Keratinocyte (primary cell): Measurements from ENCODE around the gene EGFL7. TPM values are rescaled to one million over a fixed set of nuclear protein-coding genes. Genes with fewer than 3 reads are reported as not detected.

ENCODE experiments used
- DNase-seq: peaks from one replicate; pipeline ENCODE4 v3.0.0-alpha.2; 2011; ENCODE audit warnings: low read depth, missing footprints, low spot score
- FAIRE-seq: peaks from 2 replicates; lab custom pipeline; 2011; peaks lifted over from hg19 to GRCh38; lab: Jason Lieb, UNC
- H2AFZ ChIP-seq: 2 replicates; pipeline ENCODE4 v1.6.0; 2012; ENCODE audit warnings: low read length, control low read depth, inconsistent platforms; ENCODE audit not compliant: control insufficient read depth
- H3K27ac ChIP-seq: 2 replicates; pipeline ENCODE4 v1.5.1; 2011; ENCODE audit warnings: low read length; ENCODE audit not compliant: control insufficient read depth, insufficient read depth
- H3K27me3 ChIP-seq: 3 replicates; pipeline ENCODE4 v1.6.0; 2011; ENCODE audit warnings: low read length; ENCODE audit not compliant: control insufficient read depth, insufficient read depth; ENCODE audit errors: extremely low read depth
- H3K36me3 ChIP-seq, 2 experiments: 2 replicates in 1 of 2; 3 replicates in 1 of 2; pipeline ENCODE4 v1.5.1; 2011; ENCODE audit warnings: low read length in 2 of 2, mild to moderate bottlenecking in 1 of 2; ENCODE audit not compliant: control insufficient read depth in 2 of 2, insufficient read depth in 2 of 2; ENCODE audit errors: extremely low read depth in 1 of 2
- H3K4me1 ChIP-seq: 3 replicates; pipeline ENCODE4 v1.5.1; 2011; ENCODE audit warnings: low read length; ENCODE audit not compliant: control insufficient read depth, insufficient read depth; ENCODE audit errors: extremely low read depth
- H3K4me2 ChIP-seq: 3 replicates; pipeline ENCODE4 v1.6.0; 2011; ENCODE audit warnings: low read depth, low read length; ENCODE audit not compliant: control insufficient read depth, insufficient read depth; ENCODE audit errors: extremely low read depth
- H3K4me3 ChIP-seq, 3 experiments: fragments of 200-600 bp in 1 of 3; sonication (generic) in 1 of 3; 2 replicates in 2 of 3; 3 replicates in 1 of 3; pipeline ENCODE4 v1.5.1; 2011 to 2016; ENCODE audit warnings: low read length in 3 of 3, mild to moderate bottlenecking in 3 of 3, control low read depth in 2 of 3, inconsistent platforms in 1 of 3, low read depth in 1 of 3, mixed read lengths in 1 of 3, mixed run types in 1 of 3, moderate library complexity in 1 of 3; ENCODE audit not compliant: control insufficient read depth in 2 of 3, insufficient read depth in 2 of 3; ENCODE audit errors: extremely low read depth in 1 of 3
- H3K79me2 ChIP-seq: 2 replicates; pipeline ENCODE4 v1.6.0; 2012; ENCODE audit warnings: low read length; ENCODE audit not compliant: control insufficient read depth, insufficient read depth
- H3K9ac ChIP-seq: 3 replicates; pipeline ENCODE4 v1.6.0; 2011; ENCODE audit warnings: low read length; ENCODE audit not compliant: control insufficient read depth, insufficient read depth; ENCODE audit errors: extremely low read depth
- H3K9me1 ChIP-seq: 3 replicates; pipeline ENCODE4 v1.6.0; 2011; ENCODE audit warnings: low read length; ENCODE audit not compliant: control insufficient read depth, insufficient read depth; ENCODE audit errors: extremely low read depth
- H3K9me3 ChIP-seq: 2 replicates; pipeline ENCODE4 v1.5.1; 2012; ENCODE audit warnings: low read depth, low read length; ENCODE audit not compliant: control insufficient read depth
- H4K20me1 ChIP-seq: 3 replicates; pipeline ENCODE4 v1.6.0; 2011; ENCODE audit warnings: low read length; ENCODE audit not compliant: control insufficient read depth, insufficient read depth; ENCODE audit errors: extremely low read depth
- EZH2 ChIP-seq: IDR thresholded peaks from one replicate; pipeline ENCODE4 v1.6.1; 2012; ENCODE audit warnings: inconsistent platforms, mild to moderate bottlenecking, low read length, moderate library complexity
- dilution Hi-C: fragments of 300-500 bp; cut with MboI; formaldehyde crosslinking; loops from one replicate; pipeline ENCODE4 v1.7.0; 2020; ENCODE audit warnings: low sequenced_read_pairs; ENCODE audit not compliant: extremely low pct_ligation_motif_present
- polyA plus RNA-seq, 5 experiments: library from polyadenylated mRNA; depleted of rRNA in 3 of 5; stranded (reverse) in 3 of 5; stranded (forward) in 1 of 5; unstranded in 1 of 5; fragments of >200 nt; gene quantifications; 1 replicate in 1 of 5; 2 replicates in 3 of 5; 3 replicates in 1 of 5; pipeline versions ENCODE4 v1.2.1 to v1.2.3, GENCODE V29; 2011 to 2012; ENCODE audit warnings: missing spikeins in 2 of 5, low read depth in 1 of 5, low replicate concordance in 1 of 5
- TF ChIP-seq, protein P1 (sequence below), 3 experiments: IDR thresholded peaks in 1 of 3; conservative IDR thresholded peaks in 1 of 3; optimal IDR thresholded peaks in 1 of 3; 2 replicates in 2 of 3; 3 replicates in 1 of 3; pipeline versions ENCODE3 to v1.5.1; 2011; ENCODE audit warnings: low read length in 3 of 3, mild to moderate bottlenecking in 3 of 3, moderate library complexity in 2 of 3, control low read depth in 1 of 3, inconsistent platforms in 1 of 3; ENCODE audit not compliant: insufficient read depth in 2 of 3; ENCODE audit errors: extremely low read depth in 1 of 3

The EGFL7 gene
- polyA plus RNA-seq, 1 donor (not counting 4 experiments of a cell fraction or from before 2014, with no cell fraction given): 4.2 TPM

DNA sequence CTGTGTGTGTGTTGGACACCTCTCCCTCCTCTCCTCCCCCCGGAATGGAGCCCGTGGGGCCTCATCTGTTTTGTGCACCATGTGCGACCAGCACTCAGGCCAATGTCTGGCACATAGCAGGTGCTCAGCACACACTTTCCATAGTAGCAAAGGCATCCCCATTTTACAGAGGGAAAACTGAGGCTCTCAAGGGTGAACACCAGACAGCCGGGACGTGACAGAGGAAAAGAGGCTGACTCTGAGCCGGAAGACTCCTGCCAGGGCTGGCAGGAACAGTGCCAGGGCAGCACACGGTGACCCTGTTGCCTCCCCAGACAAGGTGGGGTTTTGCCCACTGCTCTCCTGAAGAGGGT, 26.4 kb downstream of the EGFL7 start:
- H3K9ac ChIP-seq: no peak overlapping the region
- no peak for DNase-seq
- peaks cover 11% of the 10 kb centered on the region for H3K79me2 ChIP-seq
- no peak overlapping the region for H3K4me3 ChIP-seq
- no peaks in the 10 kb centered on the region for H3K27me3 ChIP-seq
- peaks cover 2% of the 10 kb centered on the region for H4K20me1 ChIP-seq
- no peak overlapping the region for H3K27ac ChIP-seq
- no peak for FAIRE-seq
- H3K36me3 ChIP-seq: no peaks in the 10 kb centered on the region
- no peak overlapping the region for H3K4me2 ChIP-seq
- H3K9me3 ChIP-seq: no peaks in the 10 kb centered on the region
- no peaks in the 10 kb centered on the region for H3K9me1 ChIP-seq
- H3K4me1 ChIP-seq: peaks cover 23% of the 10 kb centered on the region
- no peak for TF ChIP-seq EZH2
- dilution Hi-C loops: no loop called here
- H2AFZ ChIP-seq: no peak overlapping the region

DNA sequence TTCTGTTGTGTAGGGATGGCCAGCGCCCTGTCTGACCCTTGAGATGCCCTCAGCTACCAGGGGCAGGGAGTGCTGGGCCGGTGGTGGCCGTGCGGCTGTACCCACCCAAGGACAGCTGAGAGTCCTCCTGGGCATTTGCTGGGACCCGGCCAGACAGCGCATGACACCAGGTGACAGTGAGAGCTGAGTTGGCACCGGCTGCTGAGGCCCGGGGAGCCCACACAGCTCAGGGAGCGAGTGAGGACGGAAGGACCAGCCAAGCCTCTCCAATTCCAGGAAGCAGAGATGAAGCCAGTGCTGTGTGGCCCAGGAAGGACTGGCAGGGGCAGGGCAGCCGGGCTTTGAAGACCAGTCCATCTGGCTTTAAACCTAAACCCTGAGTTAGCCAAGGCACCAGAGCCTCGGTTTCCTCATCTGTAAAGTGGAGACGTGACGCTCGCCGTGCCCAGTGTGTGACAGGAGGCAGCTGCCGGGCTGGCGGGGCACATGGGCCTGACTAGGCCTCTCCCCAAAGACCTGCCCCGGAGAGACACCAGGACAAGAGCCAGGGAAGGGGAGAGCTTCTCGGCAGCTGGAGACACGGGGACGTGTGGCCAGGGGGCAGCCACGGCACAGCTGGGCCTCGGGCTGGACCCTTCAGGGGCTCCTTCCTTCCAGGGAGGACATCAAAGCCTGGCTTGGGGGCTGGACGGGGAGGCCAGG, 27.5 kb downstream of the EGFL7 start:
- H3K79me2 ChIP-seq: peaks cover 1% of the 10 kb centered on the region
- H3K9me3 ChIP-seq: no peaks in the 10 kb centered on the region
- peaks cover 2% of the 10 kb centered on the region for H4K20me1 ChIP-seq
- no peaks in the 10 kb centered on the region for H3K9me1 ChIP-seq
- no peak overlapping the region for H3K27ac ChIP-seq
- peaks cover 7% of the 10 kb centered on the region for H3K27me3 ChIP-seq
- H3K9ac ChIP-seq: no peak overlapping the region
- dilution Hi-C loops: no loop called here
- no peak overlapping the region for H3K4me3 ChIP-seq
- DNase-seq (no peak), FAIRE-seq (no peak)
- TF ChIP-seq EZH2: no peak
- TF ChIP-seq, protein P1, sequence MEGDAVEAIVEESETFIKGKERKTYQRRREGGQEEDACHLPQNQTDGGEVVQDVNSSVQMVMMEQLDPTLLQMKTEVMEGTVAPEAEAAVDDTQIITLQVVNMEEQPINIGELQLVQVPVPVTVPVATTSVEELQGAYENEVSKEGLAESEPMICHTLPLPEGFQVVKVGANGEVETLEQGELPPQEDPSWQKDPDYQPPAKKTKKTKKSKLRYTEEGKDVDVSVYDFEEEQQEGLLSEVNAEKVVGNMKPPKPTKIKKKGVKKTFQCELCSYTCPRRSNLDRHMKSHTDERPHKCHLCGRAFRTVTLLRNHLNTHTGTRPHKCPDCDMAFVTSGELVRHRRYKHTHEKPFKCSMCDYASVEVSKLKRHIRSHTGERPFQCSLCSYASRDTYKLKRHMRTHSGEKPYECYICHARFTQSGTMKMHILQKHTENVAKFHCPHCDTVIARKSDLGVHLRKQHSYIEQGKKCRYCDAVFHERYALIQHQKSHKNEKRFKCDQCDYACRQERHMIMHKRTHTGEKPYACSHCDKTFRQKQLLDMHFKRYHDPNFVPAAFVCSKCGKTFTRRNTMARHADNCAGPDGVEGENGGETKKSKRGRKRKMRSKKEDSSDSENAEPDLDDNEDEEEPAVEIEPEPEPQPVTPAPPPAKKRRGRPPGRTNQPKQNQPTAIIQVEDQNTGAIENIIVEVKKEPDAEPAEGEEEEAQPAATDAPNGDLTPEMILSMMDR (optimal IDR thresholded peaks at IDR 0.05 in 1 of 3, IDR thresholded peaks at IDR 0.05 in 1 of 3, conservative IDR thresholded peaks at IDR 0.05 in 1 of 3; ENCODE audit: extremely low read depth in 1 of 3, insufficient read depth in 2 of 3, low read length in 3 of 3): no peak
- H3K4me2 ChIP-seq: no peak overlapping the region
- H3K4me1 ChIP-seq: peaks cover 27% of the 10 kb centered on the region
- H2AFZ ChIP-seq: no peak overlapping the region
- H3K36me3 ChIP-seq: no peaks in the 10 kb centered on the region
